ENCODE data around the gene OGFOD3. TPM values are rescaled to one million over a fixed set of nuclear protein-coding genes. Genes with fewer than 3 reads are reported as not detected.

Gene OGFOD3
- total and polyA plus RNA-seq, 9 of the 15 experiments (the other 6 are each of a cell fraction or from before 2014, with no cell fraction given): 0.69 to 44.7 (median 18.9) TPM

DNA sequence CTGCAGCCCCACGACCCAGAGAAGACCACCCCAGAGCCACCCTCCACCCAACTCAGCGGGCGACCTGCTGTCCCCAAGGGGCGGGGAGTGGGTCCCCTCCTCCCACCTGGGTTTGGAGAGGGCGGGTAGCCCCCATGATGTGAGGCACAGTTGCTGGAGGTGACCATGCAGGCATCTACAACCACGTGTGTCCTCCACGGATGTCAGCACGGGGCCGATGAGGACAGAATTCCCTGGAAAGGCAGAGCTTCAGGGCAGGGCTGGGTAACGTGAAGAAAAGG, 39.7 kb downstream of the OGFOD3 start (continued):
- TF ChIP-seq, protein P1, sequence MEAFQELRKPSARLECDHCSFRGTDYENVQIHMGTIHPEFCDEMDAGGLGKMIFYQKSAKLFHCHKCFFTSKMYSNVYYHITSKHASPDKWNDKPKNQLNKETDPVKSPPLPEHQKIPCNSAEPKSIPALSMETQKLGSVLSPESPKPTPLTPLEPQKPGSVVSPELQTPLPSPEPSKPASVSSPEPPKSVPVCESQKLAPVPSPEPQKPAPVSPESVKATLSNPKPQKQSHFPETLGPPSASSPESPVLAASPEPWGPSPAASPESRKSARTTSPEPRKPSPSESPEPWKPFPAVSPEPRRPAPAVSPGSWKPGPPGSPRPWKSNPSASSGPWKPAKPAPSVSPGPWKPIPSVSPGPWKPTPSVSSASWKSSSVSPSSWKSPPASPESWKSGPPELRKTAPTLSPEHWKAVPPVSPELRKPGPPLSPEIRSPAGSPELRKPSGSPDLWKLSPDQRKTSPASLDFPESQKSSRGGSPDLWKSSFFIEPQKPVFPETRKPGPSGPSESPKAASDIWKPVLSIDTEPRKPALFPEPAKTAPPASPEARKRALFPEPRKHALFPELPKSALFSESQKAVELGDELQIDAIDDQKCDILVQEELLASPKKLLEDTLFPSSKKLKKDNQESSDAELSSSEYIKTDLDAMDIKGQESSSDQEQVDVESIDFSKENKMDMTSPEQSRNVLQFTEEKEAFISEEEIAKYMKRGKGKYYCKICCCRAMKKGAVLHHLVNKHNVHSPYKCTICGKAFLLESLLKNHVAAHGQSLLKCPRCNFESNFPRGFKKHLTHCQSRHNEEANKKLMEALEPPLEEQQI (IDR thresholded peaks at IDR 0.05): no peak
- no peak for TF ChIP-seq BMI1 (IDR thresholded peaks at IDR 0.05; ENCODE audit: low read length)
- no peak for TF ChIP-seq CHD4 (IDR thresholded peaks at IDR 0.05; ENCODE audit: insufficient read depth, insufficient replicate concordance, low read depth, low read length, poor library complexity, severe bottlenecking)
- TF ChIP-seq PHTF2 (CRISPR knock-in tag; IDR thresholded peaks at IDR 0.05): no peak

DNA sequence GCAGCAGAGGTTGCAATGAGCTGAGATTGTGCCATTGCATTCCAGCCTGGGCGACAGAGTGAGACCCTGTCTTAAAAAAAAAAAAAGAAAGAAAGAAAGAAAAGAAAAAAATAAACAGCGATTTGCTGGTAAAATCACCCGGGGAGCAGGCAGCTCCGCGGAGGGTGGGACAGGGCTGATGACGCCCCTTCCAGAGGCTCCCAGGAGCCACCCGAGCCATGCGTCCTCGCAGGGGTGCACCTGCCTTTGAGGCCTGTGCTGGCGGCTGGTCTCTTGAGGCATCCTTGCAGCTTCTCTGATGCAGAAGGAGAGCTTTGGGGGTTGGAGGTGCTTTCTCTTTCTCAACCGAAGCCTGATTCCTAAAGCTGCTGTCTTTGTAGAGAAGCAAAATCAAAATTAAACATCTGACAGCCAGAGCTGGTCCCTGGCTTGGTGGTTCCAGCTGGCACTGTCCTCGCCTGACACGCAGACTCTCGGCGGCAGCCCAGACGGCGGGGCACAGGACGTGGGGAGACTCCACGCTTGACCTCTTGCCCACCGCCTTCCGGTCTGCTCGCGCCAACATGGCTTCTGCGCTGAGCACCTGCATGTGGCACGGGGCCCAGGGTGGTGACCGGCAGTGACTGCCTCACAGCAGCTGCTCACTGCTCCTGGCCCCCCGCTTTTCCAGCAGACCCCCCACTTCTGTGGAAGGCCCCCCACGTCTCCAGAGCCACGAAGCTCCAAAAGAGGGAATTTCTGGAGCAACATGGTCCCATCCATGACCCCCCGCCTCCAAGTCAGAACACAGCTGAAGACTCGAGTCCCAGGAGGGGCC, 40.3 kb downstream of the OGFOD3 start:
- ATAC-seq (no peak), DNase-seq (ENCODE audit: extremely low read depth in 1 of 4, low spot score in 3 of 4) (no peak), FAIRE-seq (no peak)
- no peak overlapping the region for H3K4me3 ChIP-seq
- H3K4me2 ChIP-seq (ENCODE audit: insufficient read depth, low read length): no peak overlapping the region
- ChIA-PET CTCF (ENCODE audit: low intra/inter-chr PET ratio) (no interaction called here), POLR2A (interaction anchor here (0.6 to 0.9 kb wide), 3 partner anchors 8 to 438 kb away, joined by 3 read pairs; no protein-coding TSS in a partner anchor)
- no peaks in the 10 kb centered on the region for H3K27me3 ChIP-seq (ENCODE audit: control insufficient read depth in 2 of 2, insufficient read depth in 2 of 2, low read length in 2 of 2)
- no peak overlapping the region for H2AFZ ChIP-seq (ENCODE audit: low read depth, low read length)
- 66% methylated on average over 25 of the region's 31 CpGs for WGBS (ENCODE audit: insufficient coverage, low coverage, missing lambda C conversion rate)
- H3K9me3 ChIP-seq (replicated peaks; ENCODE audit: control insufficient read depth, insufficient read depth, low read depth, low read length): no peaks in the 10 kb centered on the region
- peak overlapping the region in 1 of 2 experiments; percentile 74; a peak in 2 of 4 replicates for H3K9ac ChIP-seq (ENCODE audit: insufficient read depth in 1 of 2, low read depth in 2 of 2, low read length in 2 of 2)
- H3K79me2 ChIP-seq (ENCODE audit: control insufficient read depth, insufficient read depth, low read length): no peaks in the 10 kb centered on the region
- intact Hi-C loops (cut with micrococcal nuclease): no loop called here
- TF ChIP-seq ZNF668 (CRISPR knock-in tag; IDR thresholded peaks at IDR 0.05) (no peak), POLR2G (IDR thresholded peaks at IDR 0.05; ENCODE audit: low read depth, low read length) (peak; percentile 40; the same call in 1 of the 2 replicates), MEF2A (IDR thresholded peaks at IDR 0.05; ENCODE audit: control insufficient read depth, low read depth, low read length) (no peak), ZNF121 (CRISPR knock-in tag; conservative IDR thresholded peaks at IDR 0.05) (0 out of 2 replicates have a peak, but pooled peaks have one; percentile 19), PPARD (CRISPR knock-in tag; IDR thresholded peaks at IDR 0.05) (no peak), TCF3 (CRISPR knock-in tag; IDR thresholded peaks at IDR 0.05) (no peak)
- TF ChIP-seq, protein P2, sequence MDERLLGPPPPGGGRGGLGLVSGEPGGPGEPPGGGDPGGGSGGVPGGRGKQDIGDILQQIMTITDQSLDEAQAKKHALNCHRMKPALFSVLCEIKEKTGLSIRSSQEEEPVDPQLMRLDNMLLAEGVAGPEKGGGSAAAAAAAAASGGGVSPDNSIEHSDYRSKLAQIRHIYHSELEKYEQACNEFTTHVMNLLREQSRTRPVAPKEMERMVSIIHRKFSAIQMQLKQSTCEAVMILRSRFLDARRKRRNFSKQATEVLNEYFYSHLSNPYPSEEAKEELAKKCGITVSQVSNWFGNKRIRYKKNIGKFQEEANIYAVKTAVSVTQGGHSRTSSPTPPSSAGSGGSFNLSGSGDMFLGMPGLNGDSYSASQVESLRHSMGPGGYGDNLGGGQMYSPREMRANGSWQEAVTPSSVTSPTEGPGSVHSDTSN (CRISPR knock-in tag; IDR thresholded peaks at IDR 0.05; ENCODE audit: low read depth): no peak
- TF ChIP-seq, protein P2 (tag; conservative IDR thresholded peaks at IDR 0.05; ENCODE audit: low read depth): no peak
- TF ChIP-seq, protein P3, sequence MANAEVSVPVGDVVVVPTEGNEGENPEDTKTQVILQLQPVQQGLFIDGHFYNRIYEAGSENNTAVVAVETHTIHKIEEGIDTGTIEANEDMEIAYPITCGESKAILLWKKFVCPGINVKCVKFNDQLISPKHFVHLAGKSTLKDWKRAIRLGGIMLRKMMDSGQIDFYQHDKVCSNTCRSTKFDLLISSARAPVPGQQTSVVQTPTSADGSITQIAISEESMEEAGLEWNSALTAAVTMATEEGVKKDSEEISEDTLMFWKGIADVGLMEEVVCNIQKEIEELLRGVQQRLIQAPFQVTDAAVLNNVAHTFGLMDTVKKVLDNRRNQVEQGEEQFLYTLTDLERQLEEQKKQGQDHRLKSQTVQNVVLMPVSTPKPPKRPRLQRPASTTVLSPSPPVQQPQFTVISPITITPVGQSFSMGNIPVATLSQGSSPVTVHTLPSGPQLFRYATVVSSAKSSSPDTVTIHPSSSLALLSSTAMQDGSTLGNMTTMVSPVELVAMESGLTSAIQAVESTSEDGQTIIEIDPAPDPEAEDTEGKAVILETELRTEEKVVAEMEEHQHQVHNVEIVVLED (CRISPR knock-in tag; IDR thresholded peaks at IDR 0.05): no peak
- H4K20me1 ChIP-seq (replicated peaks; ENCODE audit: control insufficient read depth, insufficient read depth, low read length): no peaks in the 10 kb centered on the region
- H3K36me3 ChIP-seq (ENCODE audit: control insufficient read depth, insufficient read depth, low read length): no peaks in the 10 kb centered on the region
- BruUV-seq (replicated peaks): no TSS peak
- H3K4me1 ChIP-seq (replicated peaks in 1 of 2; ENCODE audit: control insufficient read depth in 2 of 2, insufficient read depth in 2 of 2, low read length in 2 of 2): peaks cover 3 to 51% of the 10 kb centered on the region in 2 experiments; a peak in 2 of 5 replicates
- in situ Hi-C loops (cut with MboI): no loop called here
- H3K27ac ChIP-seq (ENCODE audit: extremely low read depth, low read depth, low read length): no peak overlapping the region
- H3K9me1 ChIP-seq (ENCODE audit: control insufficient read depth, insufficient read depth, low read length): no peaks in the 10 kb centered on the region
